DMS114 treated with DMSO at 0.1 percent for 48 hours (cell line): ENCODE results near the gene TGFBR1.

Source experiments
- DNase-seq: peaks from one replicate; lab custom pipeline; 2025; ENCODE audit not compliant: unreplicated experiment; lab: John Stamatoyannopoulos, UW

TGFBR1 gene

DNA sequence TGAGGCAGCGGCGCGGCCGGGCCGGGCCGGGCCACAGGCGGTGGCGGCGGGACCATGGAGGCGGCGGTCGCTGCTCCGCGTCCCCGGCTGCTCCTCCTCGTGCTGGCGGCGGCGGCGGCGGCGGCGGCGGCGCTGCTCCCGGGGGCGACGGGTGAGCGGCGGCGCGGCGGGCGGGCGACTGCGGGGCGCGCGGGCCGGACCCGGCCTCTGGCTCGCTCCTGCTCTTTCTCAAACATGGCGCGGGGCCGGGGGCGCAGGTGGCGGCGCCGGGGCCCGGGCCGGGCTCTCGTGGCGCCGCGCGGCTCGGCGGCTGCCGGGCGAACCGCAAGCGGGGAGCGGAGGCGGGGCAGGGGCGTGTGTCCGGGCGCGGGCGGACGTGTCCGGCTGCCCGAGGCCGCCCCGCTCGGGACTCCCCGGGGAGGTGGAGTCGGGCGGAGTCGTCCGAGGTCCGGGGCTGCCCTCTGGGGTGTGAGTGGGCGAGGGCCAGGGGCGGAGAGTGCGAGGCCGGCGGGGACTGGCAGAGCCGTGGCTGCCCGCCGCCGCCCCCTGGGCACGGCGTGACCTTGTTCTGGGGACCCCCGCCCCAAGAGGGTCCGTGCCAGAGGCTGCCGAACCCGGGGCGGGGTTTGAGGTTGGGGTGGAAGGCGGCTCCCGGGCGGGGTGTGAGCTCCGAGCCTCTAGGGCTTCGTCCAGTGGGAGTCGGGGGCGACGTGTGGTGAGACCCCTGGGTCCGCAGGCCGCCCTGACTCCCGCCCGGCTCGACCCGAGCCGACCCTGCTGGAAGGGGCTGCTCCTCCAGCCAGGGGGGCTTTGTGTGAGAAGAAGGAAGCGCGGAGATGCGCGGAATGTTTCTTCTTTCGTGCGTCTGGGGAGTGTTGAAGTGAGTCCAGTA is 485 bp downstream of the TGFBR1 start:
- DNase-seq, result no peak

DNA sequence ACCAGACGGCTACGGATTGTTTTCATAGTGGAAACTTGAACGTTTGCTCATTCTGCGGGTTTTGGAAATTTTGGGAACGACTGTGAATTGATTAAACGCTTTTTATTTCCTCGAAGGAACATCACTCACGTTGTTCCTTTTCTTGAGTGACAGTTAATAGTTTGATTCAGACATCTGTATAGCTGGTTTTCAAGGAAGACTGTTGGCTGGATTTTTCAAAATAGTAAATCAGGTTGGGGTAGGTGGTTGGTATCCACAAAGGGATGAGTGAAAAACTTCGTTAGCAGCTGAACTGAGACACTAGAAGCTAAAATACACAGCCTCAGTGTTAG is 1.1 kb downstream of the TGFBR1 start:
- no peak for DNase-seq

DNA sequence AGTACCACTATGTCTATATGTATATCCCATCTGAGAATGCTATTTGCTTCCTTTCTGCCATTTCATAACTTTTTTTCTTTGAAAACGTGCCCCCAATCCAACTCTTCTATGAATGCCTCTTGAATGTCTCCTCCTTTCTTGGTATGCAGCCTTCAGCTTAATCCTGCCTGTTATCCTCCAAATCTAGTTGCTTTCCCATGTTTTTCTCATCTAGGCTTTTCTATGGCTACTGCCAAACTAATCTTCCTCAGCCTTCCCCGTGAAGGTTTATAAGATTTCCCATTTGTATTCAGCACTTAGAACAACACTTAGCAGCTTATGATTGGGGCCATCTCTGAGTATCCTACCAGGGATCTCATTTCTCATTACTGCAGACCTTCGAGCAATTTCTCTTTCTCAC is 2.5 kb downstream of the TGFBR1 start:
- no peak for DNase-seq

DNA sequence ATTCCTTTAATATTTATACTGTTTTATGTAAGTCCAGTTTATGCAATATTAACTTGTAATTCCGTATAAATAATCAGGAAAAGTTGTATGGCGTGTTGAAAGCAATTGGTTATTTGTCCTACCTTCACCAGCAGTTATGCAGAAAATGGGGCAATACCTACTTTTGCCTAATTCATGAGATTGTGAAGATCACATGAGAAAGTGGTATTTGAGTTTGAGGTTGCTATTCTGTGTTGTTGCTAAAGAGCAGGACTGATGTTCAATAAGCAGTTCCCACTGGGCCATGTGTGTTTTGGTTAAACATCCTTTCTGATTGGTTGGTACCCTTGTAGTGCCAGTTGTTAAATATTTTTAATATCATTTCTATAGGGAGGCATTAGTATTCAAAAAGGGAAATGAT is 3.2 kb downstream of the TGFBR1 start:
- DNase-seq, result no peak

DNA sequence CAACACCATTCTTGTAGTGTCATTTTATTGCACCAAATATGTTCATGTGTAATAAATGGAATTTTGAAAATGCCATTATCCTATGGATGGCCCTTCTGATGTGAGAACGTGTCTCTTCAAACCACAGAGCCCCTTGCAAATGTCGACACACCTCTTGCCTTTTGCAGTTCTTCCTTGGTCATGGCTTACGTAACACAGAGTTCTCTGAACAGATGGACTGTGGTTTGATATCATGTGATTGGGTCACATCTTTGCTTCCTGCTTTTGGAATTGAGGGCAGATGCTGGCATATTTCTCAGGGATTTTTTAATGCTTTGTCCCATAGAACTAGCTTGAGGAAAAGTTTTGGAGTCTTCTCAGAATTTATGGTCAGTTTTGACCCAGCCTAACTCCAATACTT is 4.6 kb downstream of the TGFBR1 start:
- DNase-seq, result no peak

DNA sequence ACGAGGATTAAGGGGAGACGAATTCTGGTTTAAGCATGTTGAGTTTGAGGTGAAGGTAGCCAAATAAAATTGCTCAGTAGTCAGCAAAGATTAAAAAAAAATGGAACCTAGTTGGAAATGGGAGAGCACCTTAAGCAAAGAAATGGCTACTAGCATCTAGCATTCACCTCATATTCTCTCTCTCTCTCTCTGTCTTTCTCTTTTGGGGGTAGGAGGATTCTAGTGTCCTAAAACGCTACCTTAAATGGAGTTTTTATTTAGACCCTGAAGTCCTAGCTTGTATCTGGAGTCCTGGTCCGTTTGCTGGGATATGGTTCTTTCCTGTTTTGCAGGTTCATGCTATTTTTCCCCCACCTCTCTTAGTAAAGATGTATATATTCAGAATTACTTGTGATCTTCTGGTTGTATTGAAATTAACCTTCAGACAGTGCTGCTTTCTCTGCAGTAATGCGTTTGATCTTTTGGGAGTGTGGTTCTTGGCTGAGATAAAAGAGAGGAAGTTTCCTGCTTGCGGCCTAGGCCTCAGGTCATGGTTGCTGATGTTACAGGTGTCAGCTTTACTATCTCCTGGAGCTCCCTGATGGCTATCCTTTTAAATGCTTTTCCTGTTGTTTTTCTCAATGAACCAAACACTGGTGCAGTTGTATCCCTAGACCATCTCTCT is 8.0 kb downstream of the TGFBR1 start:
- no peak for DNase-seq

DNA sequence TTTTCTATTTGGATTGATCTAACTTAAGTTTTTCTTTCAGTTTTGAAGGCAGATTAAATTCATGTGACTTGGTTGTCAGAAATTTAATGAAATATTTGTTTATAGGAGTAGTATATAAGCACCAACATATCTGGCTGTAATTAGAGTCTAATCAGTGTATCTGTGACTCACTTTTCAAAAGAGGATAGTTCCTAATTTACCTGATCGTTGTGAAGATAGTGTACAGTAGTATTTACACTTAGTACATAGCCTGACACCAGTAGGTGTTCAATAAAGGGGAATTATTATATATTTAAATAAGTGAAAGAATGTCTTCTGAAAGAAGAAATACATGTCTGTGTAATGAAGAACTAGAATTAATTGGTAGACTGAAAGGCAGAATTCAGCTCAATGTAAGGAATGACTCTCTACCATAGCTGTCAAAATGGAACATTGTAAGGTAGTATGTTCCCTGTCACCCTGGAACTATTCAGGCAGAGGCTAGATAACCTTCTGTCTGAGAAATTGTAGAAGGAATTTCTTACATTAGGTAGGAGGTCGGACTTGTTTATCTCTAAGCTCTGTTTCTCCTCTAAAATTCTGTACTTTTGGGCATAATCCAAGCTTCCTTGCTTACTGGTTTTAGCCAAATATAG is 8.6 kb downstream of the TGFBR1 start:
- DNase-seq, result no peak

DNA sequence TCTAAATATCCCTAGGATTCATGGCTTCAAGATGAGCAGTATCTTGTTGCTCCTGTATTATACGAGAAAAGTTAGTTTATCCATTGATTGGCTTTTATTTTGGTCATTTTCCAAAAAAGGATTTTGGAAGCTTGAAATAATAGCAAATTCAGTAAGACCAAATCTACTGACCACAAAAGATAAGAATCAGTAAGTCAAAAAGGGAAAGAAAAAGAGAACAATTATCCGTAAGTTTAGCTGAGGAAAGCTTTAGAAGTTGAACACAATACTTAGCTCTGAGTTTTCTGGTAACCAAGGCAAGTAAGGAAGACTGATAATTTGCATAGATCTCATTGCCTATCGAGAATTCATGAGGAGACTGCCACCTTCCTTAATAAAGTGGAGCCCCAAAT is 9.1 kb downstream of the TGFBR1 start:
- DNase-seq, result no peak

DNA sequence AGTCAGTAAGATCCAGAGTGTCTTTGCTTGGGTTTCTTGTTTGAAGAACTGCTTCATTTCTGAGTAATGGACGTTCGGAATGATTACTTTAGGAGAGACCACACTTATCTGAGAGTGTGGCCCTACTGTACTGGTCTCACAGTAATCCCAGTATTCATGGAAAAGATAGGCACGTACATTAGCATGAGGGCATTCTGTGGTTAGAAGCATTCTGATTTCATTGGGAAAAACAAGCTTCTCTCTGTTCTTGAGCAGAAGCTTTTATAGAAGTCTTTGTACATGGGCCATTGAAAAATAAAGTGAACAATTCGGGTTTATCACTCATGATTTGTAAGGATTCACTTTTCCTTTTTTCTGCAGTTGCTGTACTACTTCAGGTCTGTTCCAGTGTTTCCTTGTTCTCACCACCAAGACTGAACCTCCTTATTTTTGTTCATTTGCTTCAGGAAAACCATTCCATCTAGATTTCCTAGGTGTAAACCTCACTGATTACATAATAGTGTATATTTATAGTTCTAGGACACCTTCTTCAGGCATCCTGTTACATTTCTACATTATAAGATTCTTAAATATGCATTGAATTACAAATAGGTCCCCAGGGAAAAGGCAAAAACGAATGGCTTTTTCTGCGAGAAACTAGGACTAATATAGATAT is 10.1 kb downstream of the TGFBR1 start:
- no peak for DNase-seq

DNA sequence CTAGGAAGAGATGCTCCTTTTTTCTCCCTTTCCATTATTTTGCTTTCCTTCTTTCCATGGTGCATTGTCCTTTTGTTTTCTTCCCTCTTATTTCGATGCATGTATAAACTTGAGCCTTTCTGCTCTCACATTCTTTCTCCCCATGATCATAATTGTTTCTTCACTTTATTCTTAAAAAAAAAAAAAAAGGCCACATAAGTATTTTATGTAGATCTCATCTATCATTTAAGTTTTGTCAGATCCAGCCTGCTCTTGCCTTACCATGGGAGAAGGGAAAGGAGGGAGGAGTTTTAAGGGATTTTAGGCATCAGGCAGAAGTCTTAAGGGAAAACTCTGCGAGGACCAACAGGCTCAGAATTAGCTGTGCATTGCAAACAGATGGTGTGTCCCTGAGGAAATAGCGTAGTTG is 11.1 kb downstream of the TGFBR1 start:
- no peak for DNase-seq

DNA sequence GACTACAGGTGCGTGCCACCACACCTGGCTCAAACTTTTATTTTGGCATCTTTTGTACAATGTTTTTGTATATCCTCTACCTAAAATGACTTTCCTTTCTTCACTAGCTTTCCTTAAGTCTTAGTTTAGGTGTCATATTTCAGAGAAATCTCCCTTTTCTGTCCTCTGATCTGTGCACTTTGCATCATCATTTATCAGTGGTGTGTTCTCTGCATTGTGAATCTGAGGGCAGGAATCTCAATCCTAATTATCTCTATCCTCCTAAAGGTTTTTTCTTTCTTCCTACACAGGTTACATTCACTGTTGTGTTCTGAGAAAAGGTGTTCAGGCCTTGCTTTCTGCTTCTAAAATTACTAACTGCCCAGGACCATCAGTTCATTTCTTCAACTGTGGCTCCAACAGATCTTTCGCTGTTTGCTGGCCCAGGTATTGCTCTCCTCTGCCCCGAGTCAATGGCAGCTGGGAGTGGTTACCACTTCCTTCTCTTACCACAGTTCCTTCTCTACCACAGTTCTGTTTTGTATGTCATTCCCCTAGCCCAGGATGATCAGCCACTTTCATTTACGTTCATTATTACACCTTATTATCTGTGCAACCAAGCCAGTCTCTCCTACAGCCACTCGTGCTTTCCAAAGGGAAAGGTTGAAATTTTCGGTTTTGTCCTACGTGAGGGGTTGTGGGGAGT is 14.0 kb downstream of the TGFBR1 start:
- DNase-seq, result no peak

DNA sequence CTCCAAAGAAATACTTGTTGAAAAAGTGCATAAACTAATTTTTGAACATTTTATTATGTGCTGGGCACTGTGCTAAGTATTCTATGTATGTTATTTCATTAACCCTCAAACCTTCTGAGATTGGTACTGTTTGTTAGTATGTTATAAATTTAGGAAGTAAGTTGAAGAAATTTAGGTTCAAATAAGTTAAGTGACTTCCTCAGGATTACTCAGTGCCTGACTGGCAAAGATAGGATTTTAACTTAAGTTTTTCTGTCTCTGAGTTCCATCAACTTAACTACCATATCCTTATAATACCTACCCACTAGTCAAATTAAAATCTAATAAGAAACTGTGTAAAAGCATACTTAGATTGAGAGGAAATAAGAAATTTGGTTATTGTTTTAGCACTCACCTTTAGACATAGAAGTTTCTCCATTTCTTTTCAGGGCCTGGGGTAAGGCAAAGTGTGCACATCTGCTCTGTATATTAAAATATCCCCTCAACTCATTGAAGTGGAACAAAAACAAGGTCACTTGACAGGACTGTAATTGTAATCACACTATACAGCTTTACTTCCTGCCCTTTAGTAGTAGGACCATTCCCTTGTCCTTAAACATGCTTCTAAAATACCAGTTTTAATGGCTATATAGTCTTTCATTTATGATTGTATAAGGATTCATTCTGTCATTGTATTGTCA is 15.2 kb downstream of the TGFBR1 start:
- DNase-seq, result no peak

DNA sequence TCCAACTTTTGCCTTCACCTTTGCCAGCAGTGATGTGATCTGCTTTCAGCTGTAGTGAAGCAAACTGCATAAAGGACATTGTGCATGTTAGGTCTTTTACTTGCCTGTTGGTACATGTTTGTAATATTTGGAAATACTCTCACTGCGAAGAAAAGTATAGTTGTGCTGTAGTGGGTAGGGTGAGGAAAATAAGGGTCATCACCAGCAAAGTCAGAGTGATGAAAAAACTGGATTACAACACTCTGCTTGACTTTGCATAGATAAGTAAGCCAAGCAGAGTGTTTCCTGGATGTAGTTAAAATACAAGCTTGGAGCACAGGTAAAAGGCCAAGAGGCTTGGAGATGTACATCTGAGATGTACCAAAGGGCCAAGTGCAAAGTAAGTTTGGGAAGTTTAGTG is 16.7 kb downstream of the TGFBR1 start:
- DNase-seq, result no peak

DNA sequence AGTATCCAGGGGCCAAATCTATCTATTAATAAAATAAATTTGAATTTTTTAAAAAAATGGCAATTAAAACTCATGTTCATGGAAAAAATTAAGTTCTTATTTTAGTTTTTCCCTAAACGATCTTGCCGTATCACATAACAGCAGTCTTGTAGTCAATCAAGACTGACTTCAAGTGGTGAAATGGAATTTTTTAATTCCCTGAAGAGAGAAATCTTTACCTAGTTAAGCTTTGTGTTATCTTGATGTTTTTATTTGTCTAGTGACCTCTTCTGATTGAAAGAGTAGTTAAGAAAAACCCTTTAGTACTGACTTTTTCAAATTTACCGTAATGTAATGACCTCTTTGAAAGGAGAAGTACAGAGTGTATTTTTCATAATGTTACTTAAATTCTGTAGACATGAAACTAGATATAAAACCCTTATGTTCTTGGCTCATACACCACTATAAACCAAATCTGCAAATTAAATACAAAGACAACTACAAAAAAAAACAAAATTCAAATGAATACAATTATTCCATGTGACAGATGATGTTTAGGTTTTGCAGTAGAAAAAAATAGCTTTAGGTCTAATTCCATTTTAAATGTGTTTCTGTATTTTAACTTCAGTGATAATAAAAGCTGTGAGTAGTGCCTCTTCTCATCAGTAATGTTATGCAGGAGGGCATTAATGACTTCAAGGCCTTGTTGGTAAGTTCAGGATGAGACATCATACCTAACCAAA is 19.8 kb downstream of the TGFBR1 start:
- DNase-seq, result no peak

DNA sequence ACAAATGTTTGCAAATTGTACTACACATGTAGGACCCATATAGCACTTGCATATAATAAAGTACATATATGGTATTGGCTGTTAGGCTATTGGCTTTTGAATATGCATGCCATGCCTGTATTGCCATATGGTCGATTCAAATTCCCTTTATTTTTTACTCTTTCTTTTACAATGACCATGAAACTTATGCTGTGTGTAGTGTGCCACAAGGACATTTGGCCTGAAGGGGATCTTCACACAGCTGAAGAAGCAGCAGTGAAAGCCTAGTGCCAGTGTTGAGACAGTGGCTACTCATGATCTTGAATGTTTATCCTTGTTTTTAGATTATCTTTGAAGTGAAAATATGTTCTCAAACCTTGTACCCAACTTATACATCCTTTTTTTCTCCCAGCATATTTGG is 20.5 kb downstream of the TGFBR1 start:
- no peak for DNase-seq

DNA sequence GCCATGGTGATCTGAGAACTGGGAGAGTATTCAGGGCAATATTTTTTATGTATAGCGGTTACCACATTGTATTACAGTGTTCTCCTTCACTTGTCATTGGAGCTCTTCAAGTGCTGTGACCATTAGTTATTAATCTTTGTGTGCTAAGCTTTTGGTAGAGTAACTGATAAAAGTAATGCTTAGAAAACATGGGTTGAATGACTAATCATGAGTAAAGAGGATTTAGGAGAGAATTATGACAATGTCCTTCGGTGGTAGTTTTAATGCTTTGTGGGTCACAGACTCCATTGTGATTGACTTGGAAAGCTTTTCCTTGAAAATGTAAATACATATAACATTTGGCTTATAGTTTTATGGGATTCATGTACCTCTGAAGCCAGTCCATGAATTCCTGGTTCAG is 21.4 kb downstream of the TGFBR1 start:
- no peak for DNase-seq

DNA sequence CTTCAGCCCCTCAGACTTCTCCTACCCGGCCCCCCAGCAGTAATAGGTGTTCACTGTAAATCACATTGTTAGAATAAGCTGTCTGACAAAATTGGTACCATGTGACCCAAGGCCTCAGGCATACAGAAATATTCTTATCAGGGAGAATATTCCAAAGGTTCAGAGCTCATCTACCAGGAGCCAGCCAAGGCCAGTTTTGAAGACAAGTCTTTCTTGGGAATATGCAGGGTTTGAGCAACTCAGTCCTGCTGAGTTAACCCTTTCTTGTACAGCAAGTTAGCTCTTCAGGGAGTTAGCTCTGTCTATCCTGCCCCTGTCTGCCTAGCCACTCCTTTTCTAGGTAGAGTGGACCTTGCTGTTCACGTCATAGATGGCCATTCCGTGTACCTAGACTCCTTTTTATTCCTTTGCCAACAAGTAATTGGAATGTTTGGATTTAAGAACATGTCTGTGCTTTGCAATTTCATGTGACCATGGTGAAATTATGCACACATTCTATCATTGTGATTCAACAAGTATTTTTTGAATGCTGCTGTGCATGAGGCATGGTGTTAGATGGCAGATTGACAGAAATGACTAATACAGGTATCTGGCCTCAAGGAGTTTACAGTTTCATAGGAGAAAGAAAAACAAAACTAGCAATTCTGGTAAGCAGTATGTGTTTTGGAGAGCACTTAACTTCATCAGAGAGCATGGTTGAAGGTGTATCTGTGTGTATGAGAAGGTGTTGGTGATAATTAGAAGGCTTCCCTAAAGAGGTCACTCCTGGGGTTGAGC is 22.6 kb downstream of the TGFBR1 start:
- DNase-seq, result no peak

DNA sequence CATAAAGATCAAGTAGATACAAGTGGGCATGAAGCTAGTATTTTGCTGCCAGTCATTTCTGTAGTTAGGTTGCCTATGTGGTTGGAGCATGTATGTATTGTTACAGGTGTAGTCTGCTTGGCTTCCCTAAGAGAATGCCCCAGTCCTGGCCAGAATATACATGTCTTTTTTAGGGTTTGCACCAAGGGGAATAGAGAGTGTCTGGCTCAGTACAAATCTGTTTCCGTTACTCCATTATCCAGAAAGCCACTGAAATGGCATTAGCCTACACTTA is 23.2 kb downstream of the TGFBR1 start:
- DNase-seq, result no peak

DNA sequence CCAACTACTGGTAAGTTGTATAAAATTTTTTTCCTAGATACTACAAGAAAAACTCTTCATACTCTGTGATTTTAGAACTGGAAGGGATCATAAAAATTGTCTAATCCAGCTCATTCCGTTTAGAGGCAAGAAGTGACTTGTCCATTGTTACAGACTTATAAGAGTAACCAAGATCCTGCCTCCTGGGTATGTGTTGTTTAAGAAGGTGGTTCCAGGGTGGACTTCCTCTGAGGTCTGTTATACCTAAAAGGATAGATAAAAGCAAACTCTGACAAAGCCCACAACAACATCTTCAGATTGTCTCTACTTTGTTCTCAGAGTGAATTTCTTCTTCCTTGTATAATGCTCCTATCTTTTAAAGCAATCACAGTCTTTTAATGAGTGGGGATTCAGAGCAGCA is 24.2 kb downstream of the TGFBR1 start:
- no peak for DNase-seq

DNA sequence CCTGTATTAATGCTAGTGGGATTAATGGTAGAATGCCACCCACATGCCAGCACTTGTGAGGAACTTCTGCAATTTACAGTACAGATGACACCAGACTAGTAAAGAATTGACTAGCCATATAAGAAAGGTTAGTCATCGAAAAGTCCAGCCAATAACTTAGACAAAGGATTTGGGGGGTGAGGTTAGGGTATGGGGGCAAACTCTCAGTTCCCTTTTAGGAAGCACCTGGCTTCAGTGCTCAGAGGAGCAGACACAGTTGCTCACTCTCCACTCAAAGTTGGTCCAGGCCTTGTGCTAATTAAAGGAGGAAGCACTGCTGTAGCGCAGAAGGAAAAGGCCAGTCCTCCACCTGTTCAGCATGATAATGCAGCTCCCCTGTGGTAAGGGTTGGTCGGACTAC is 25.2 kb downstream of the TGFBR1 start:
- no peak for DNase-seq
